GM19238 (cell line): ENCODE results near the gene SLC35E2B.
"Not testable (repeated sequence)": the region's sequence is repeated elsewhere in the genome, so short reads cannot be mapped to it uniquely, and the experiment has no call there.

Source experiments
- DNase-seq: peaks from one replicate; pipeline ENCODE4 v3.0.0; 2011; ENCODE audit warnings: low spot score; ENCODE audit not compliant: insufficient read length

SLC35E2B gene

DNA sequence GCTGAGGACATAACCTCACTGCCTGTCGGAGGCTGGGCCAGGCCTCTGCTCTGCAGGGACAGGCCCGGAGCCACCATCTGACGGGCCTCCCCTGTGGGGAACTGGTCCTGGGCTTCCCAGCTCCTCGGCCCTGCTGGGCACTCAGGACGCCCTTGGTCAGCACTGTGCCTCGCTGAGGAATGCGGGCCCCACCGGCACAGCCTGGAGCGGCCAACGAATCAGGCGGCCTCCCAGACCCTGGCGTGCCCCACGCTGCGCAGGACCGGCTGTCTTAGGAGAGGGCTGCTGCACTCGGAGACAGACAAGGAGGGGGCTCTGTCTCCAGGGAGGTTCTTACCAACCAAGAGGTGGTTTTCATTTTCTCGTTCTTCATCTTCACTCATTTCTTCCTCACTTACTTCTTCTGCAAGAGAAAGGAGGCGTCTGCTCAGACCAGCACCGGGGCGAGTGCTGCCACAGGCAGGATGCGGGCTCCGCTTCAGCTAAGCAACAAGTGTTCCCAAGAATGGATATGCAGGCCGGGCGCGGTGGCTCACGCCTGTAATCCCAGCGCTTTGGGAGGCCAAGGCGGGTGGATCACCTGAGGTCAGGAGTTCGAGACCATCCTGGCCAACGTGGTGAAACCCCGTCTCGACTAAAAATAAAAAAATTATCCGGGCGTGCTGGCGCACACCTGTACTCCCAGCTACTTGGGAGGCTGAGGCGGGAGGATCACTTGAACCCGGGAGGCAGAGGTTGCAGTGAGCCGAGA is 51.7 kb downstream of the SLC35E2B start:
- DNase-seq, result not testable (repeated sequence)

DNA sequence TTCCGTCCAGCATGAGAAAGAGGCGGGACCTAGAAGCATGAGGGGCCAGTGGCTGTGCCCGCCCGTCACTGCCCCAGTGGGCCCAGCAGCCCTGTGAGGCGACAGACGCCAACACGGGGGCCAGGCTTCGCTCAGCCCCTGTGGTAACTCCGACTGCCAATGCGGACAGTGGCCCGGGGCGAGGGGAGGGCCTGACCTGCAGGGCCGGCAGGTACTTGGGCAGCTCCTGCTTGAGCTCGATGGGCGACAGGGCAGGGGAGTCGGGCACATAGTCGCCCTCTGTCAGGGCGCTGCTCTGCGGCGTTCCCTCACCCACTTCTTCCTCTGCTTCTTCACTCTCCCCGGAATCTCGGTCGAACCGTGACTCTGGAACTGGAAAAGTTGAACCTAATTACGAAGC is 52.5 kb downstream of the SLC35E2B start:
- not testable (repeated sequence) for DNase-seq

DNA sequence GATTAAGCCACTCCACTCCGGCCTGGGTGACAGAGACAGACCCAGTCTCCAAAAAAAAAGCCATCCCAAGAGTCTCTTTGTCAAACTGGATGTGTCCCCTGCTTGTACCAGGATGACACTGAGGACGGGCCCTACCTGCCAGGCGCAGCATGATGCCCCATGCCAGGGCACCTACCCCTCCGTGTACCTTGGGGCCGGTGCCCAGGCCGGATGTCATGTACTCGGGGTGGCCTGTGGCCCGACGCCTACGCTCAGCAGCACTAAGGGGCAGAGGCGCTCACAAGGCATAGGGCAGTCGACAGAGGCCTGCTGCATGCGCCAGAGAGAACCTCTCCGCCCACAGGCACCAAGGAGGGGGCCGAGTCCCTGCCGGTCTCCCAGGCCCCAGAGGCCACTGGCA is 53.2 kb downstream of the SLC35E2B start:
- not testable (repeated sequence) for DNase-seq

GRCh38 chr1:1638528-1638927 is 54.1 kb downstream of the SLC35E2B start:
- DNase-seq, result not testable (repeated sequence)

GRCh38 chr1:1637479-1637875 is 55.1 kb downstream of the SLC35E2B start:
- not testable (repeated sequence) for DNase-seq

- not testable (repeated sequence) for DNase-seq
These were observed 55.7 kb downstream of the SLC35E2B start for GRCh38 chr1:1636621-1637478.

DNA sequence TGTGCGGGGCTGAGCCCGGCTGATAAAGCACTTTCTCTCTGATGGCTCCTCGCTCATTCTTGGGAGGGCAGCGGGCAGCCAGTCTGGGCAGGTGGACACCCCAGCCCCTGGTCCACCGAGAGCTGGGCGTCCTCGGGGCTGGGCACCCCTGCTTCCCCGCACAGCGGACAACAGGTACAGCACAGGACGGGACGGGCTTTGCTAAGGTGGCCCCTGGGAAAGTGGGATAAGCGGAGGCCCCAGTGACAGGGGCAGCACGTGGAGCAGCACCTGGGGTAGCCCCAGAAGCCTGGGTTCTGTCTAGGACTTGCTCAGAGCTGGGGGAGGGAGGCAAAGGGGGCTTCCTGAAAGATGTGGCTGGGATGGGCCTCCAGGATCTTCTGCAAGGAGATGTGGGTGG is 58.0 kb downstream of the SLC35E2B start:
- not testable (repeated sequence) for DNase-seq

DNA sequence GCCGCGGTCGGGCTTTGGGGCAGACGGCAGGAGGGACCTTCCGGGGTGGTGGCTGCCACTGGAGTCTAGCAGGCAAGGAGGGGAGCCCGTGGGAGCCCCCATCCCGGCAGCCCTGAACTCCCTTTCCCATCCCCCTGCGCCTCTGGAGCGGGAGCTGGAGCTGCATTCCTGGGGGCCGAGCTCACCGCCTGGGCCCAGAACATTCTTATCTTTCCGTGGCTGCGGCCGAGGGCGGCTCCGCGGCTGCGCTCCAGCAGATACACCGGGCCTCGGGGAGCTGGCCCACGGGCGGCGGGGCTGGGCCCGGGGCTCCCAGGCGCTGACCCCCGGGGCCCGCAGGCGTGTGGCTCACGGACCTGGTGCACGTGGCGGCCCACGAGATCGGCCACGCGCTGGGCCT is 59.2 kb downstream of the SLC35E2B start:
- not testable (repeated sequence) for DNase-seq

GRCh38 chr1:1631782-1632420 is 60.7 kb downstream of the SLC35E2B start, which contains the start of gene MMP23B:
Gene MMP23B, plus strand, starts transcription at chr1:1632173. Its CDS starts 46 bp downstream, at chr1:1632219.
- no peak for DNase-seq

GRCh38 chr1:1630965-1631781 is 61.4 kb downstream of the SLC35E2B start:
- no peak for DNase-seq

DNA sequence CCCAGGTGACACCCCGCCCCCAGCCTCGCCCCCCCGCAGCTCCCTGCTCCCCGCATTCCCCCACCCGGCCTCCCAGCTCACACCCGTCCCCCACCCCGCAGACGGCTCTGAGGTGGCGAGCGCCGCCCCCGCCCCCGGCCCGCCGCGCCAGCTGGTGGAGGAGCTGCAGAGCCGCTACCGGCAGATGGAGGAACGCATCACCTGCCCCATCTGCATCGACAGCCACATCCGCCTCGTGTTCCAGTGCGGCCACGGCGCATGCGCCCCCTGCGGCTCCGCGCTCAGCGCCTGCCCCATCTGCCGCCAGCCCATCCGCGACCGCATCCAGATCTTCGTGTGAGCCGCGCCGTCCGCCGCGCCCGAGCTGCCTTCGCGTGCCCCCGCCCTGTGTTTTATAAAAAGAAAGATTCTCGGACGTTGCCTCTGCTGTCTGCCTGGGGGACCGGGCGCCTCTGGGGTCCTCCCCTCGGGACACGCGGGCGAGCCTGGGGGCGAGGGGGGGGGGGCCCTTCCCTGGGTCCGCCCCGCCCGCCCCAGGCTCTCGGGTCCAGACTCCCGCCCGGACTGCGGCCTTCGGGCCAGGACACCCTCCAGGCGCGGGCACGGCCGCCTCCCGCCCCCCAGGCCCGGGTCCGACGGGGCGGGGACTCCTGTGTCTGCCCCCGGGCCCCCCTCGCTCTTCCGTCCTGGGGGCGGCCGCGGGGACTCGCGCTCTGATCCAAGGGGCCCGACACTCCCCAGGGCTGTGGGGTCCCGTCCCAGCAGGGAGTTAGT is 62.2 kb downstream of the SLC35E2B start:
- DNase-seq, result peak; percentile 100

- DNase-seq, result peak; percentile 72
These were observed 63.0 kb downstream of the SLC35E2B start for GRCh38 chr1:1629430-1630190.

DNA sequence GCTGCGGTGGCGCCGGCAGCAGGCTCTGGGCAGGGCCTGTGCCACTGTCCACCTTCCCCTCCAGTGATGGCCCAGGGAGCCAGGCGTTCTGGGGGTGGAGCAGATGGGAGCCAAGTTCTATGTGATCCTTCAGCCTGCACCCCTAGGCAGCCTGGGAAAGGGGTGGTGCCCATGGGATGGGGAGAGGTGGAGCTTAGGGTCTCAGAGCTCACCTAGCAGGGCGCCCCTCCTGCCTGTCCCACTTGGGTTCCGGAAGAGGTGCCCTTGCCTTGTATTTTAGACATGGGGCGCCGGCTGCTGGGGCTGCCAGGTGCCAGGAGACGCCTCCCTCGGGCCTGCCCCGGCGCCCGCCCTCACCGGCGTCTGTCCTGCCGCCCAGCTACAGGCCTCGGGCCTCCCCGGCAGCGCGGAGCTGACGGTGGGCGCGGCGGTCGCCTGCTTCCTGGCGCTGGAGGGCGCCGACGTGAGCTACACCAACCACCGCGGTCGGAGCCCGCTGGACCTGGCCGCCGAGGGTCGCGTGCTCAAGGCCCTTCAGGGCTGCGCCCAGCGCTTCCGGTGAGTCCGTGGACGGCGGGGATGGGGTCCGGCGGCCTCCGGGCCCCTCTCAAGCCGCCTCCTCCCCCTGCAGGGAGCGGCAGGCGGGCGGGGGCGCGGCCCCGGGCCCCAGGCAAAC is 63.7 kb downstream of the SLC35E2B start:
- DNase-seq, result no peak

GRCh38 chr1:1627829-1628753 is 64.5 kb downstream of the SLC35E2B start:
- no peak for DNase-seq

DNA sequence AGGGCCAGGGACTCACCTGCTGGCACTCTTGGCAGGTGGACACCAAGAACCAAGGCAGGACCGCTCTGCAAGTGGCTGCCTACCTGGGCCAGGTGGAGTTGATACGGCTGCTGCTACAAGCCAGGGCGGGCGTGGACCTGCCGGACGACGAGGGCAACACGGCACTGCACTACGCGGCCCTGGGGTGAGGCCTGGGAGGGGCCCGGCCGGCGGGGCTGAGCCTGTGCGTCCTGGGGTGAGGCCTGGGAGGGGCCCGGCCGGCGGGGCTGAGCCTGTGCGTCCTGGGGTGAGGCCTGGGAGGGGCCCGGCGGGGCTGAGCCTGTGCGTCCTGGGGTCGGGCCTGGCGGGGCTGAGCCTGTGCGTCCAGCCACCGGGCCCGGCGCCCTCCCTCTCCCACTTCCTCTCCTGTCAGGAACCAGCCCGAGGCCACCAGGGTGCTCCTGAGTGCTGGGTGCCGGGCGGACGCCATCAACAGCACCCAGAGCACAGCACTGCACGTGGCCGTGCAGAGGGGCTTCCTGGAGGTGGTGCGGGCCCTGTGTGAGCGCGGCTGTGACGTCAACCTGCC is 65.2 kb downstream of the SLC35E2B start:
- DNase-seq, result no peak

GRCh38 chr1:1626207-1627141 is 66.1 kb downstream of the SLC35E2B start:
- DNase-seq, result no peak
